Spleen (tissue), 11 donors: ENCODE results near the gene VKORC1L1. TPM values are rescaled to one million over a fixed set of nuclear protein-coding genes. Genes with fewer than 3 reads are reported as not detected.

ENCODE experiments used
- DNase-seq: peaks from one replicate; pipeline ENCODE4 v3.0.0-alpha.2; 2020
- H3K27ac ChIP-seq, 8 donors: fragments of 200-600 bp; sonication (generic) in 7 of 8; 1 replicate in 4 of 8; 2 replicates in 4 of 8; pipeline versions ENCODE4 v1.5.0 to v1.8.0; 2016 to 2021; ENCODE audit warnings: inconsistent platforms in 4 of 8, mild to moderate bottlenecking in 4 of 8, moderate library complexity in 1 of 8
- H3K27me3 ChIP-seq, 7 donors: fragments of 200-600 bp; sonication (generic) in 6 of 7; replicated peaks in 1 of 7; 1 replicate in 4 of 7; 2 replicates in 3 of 7; pipeline versions ENCODE4 v1.5.0 to v1.8.0; 2016 to 2021; ENCODE audit warnings: inconsistent platforms in 3 of 7, mild to moderate bottlenecking in 1 of 7
- H3K36me3 ChIP-seq, 6 donors: fragments of 200-600 bp; sonication (generic) in 5 of 6; 1 replicate in 4 of 6; 2 replicates in 2 of 6; pipeline versions ENCODE4 v1.5.0 to v1.8.0; 2016 to 2021; ENCODE audit warnings: inconsistent platforms in 2 of 6
- H3K4me1 ChIP-seq, 6 donors: fragments of 200-600 bp; sonication (generic) in 5 of 6; 1 replicate in 3 of 6; 2 replicates in 3 of 6; pipeline versions ENCODE4 v1.5.0 to v1.8.0; 2016 to 2021; ENCODE audit warnings: inconsistent platforms in 3 of 6
- H3K4me3 ChIP-seq, 8 donors: fragments of 200-600 bp; sonication (generic) in 7 of 8; 1 replicate in 4 of 8; 2 replicates in 4 of 8; pipeline versions ENCODE4 v1.5.0 to v1.8.0; 2016 to 2021; ENCODE audit warnings: inconsistent platforms in 4 of 8, mild to moderate bottlenecking in 4 of 8, moderate library complexity in 2 of 8
- H3K9me3 ChIP-seq, 8 donors: fragments of 200-600 bp; sonication (generic) in 7 of 8; 1 replicate in 4 of 8; 2 replicates in 4 of 8; pipeline versions ENCODE4 v1.5.0 to v1.8.0; 2016 to 2021; ENCODE audit warnings: inconsistent platforms in 4 of 8
- POLR2A ChIP-seq, 3 donors: fragments of 450-650 bp; IDR thresholded peaks; one replicate each; pipeline ENCODE4 v1.5.1; 2017; ENCODE audit warnings: antibody characterized with exemption in 3 of 3, mild to moderate bottlenecking in 1 of 3
- POLR2AphosphoS5 ChIP-seq, 3 donors: sonication (generic); formaldehyde crosslinking; IDR thresholded peaks; one replicate each; pipeline ENCODE4 v1.5.1; 2017; ENCODE audit warnings: antibody characterized with exemption in 3 of 3
- WGBS, 5 donors: extraction: QIAGEN DNeasy Blood & Tissue Kit in 3 of 5; methylation state at CpG; one replicate each; pipeline versions ENCODE4 v1.1.5 to v1.1.7; 2013 to 2018; 5-methylcytosine and 5-hydroxymethylcytosine counted together
- intact Hi-C: fragments of 100-400 bp; cut with DNase I; formaldehyde crosslinking; loops from one replicate; pipeline ENCODE4 v1.15.0; 2023; ENCODE audit warnings: low total_unique reads
- polyA plus RNA-seq, 3 donors: library from polyadenylated mRNA; stranded (reverse); fragments of 200-250 nt; gene quantifications; one replicate each; pipeline ENCODE4 v1.2.1, GENCODE V29; 2013
- small RNA-seq, 4 donors: library from RNA; depleted of rRNA; stranded (forward); fragments of <200 nt; gene quantifications; one replicate each; pipeline ENCODE3, GENCODE V24; 2016
- total RNA-seq, 7 donors: library from RNA; depleted of rRNA in 3 of 7; stranded (reverse); fragments of >200 nt in 3 of 7; fragmentation: NEBNext Ultra II Directional in 4 of 7; extraction: Animal tissue kit (Norgen Biotek cat#: 25700) in 4 of 7; gene quantifications; one replicate each; pipeline versions ENCODE4 v1.1.0 to v1.2.1, GENCODE V29; 2016 to 2021
- TF ChIP-seq, protein P1 (sequence below), 11 experiments: fragments of 200-600 bp in 7 of 11; fragments of 450-650 bp in 4 of 11; sonication (generic) in 4 of 11; IDR thresholded peaks in 8 of 11; conservative IDR thresholded peaks in 3 of 11; 1 replicate in 7 of 11; 2 replicates in 4 of 11; pipeline versions ENCODE4 v1.4.0 to v1.8.0; 2016 to 2021; ENCODE audit warnings: antibody characterized with exemption in 11 of 11, inconsistent platforms in 4 of 11, mild to moderate bottlenecking in 1 of 11
- donor health status: healthy with polysubstance abuse.
- donor health status: DM: no; HTN: no; CAD: no; lungs with moderate emphysema.
- donor health status: DM: no; HTN: no; CAD: no.
- donor health status: Bipolar disorder and iron deficiency.
- donor health status: healthy.
- donor health status: DM: no; HTN: no; CAD: no.
- donor health status: DM: yes; HTN: yes; CAD: no.

Gene VKORC1L1
- total and polyA plus RNA-seq, 10 donors: 2.6 to 13.3 (median 10.3) TPM

DNA sequence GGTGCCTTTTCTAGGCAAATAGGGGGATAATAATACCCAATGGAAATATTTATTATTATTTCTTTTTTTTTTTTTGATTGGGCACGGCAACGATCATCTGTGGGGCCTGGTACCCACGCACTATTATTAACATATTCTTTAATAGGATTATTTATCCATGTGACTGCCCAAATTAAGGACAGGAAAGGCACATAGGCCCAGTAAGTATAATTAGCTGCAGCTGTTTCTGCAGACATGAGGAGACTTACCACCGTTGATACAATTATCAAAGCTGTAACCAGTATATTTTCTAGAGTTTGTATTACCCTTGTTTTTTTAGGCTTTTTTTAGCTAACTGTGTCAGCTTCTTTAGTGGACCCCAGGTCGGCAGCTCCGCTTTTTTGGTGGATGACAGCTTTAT, 134.4 kb downstream of the VKORC1L1 start:
- Histone ChIP-seq H3K9me3 (no peaks in the 10 kb centered on the region), H3K27me3 (no peaks in the 10 kb centered on the region), H3K4me3 (no peak overlapping the region), H3K4me1 (no peaks in the 10 kb centered on the region), H3K36me3 (no peaks in the 10 kb centered on the region), H3K27ac (no peak overlapping the region)
- no peak for TF ChIP-seq POLR2A (IDR thresholded peaks at IDR 0.05)
- TF ChIP-seq POLR2AphosphoS5 (IDR thresholded peaks at IDR 0.05): no peak
- TF ChIP-seq, protein P1, sequence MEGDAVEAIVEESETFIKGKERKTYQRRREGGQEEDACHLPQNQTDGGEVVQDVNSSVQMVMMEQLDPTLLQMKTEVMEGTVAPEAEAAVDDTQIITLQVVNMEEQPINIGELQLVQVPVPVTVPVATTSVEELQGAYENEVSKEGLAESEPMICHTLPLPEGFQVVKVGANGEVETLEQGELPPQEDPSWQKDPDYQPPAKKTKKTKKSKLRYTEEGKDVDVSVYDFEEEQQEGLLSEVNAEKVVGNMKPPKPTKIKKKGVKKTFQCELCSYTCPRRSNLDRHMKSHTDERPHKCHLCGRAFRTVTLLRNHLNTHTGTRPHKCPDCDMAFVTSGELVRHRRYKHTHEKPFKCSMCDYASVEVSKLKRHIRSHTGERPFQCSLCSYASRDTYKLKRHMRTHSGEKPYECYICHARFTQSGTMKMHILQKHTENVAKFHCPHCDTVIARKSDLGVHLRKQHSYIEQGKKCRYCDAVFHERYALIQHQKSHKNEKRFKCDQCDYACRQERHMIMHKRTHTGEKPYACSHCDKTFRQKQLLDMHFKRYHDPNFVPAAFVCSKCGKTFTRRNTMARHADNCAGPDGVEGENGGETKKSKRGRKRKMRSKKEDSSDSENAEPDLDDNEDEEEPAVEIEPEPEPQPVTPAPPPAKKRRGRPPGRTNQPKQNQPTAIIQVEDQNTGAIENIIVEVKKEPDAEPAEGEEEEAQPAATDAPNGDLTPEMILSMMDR (IDR thresholded peaks at IDR 0.05 in 8 of 11, conservative IDR thresholded peaks at IDR 0.05 in 3 of 11): no peak
- whole genome bisulfite sequencing, 5 donors: 82 to 93% (median 90%) methylated on average over 6 of the region's 6 CpGs
- intact Hi-C loops: no loop called here
- no peak for DNase-seq

Small RNA genes lying within 50 kb of the gene (small RNA-seq; reads per million reads assigned to genes)
- gene AC073261.1: 0 reads per million in 4 donors
- gene RNU6-973P: 0 reads per million in 4 donors

Other genes starting within 250 kb of the VKORC1L1 start
- 10 to 100 TPM; 46.1 to 93.0 (median 62.8) TPM for gene GUSB, start 109.1 kb downstream of the VKORC1L1 start, total RNA-seq
- gene GUSB, start 109.1 kb downstream of the VKORC1L1 start, polyA plus RNA-seq: 10 to 100 TPM; 41.4 to 79.4 (median 60.8) TPM
- 10 to 100 TPM; 30.9 to 45.1 (median 39.3) TPM for gene ASL, start 202.7 kb downstream of the VKORC1L1 start, total RNA-seq
- 10 to 100 TPM; 24.6 to 56.4 (median 51.2) TPM for gene ASL, start 202.7 kb downstream of the VKORC1L1 start, polyA plus RNA-seq
- gene CRCP, start 241.8 kb downstream of the VKORC1L1 start, total RNA-seq: 10 to 100 TPM; 30.3 to 46.2 (median 42.5) TPM
- 10 to 100 TPM; 11.5 to 30.9 (median 12.0) TPM for gene CRCP, start 241.8 kb downstream of the VKORC1L1 start, polyA plus RNA-seq